ENCODE results near the gene TCF7.

DNA sequence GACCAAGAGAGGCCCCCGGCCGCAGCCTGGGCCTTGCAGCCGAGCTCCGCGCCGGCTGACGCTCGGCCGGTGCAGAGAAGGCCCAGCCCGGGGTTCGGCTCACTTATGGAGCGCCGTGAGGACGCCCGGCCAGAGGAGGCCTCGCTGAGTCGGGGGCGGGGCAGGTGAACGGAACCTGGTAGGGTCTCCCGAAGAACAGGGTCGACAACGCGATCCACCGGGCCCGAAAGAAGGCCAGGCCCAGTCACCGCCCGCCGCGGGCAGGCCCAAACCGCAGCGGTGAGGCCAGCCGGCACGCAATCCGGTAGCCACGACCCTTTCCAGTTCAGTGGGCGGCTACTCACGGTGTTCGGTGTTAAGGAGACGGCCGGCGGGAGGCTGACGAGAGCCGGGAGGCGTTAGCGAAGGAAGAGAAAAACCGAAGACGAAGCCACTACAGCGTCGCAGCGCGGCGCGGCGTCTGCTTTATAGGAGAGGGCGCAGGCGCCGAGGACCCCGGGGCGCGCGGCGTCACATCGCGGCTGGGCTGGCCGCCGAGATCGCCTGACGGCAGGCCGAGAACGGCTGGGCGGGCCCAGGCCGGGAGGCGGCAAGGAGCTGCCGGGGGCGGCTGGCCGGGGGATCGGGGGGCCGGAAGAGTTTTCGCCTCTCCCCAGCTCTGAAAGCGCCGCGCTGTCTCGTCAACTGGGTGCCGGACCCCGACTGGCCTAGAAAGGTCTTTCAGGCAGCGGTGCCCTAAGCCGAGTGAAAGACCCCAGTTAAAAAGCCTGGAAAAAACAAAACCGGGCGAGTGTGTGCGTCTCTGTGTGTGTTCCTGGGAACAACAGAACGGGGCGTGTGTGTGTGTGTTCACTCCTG lies 62.3 kb downstream of the TCF7 start, which contains the start of gene SKP1:
- TF ChIP-seq POLR2A (IDR thresholded peaks at IDR 0.05) = peak; percentile 96 to 98
- TF ChIP-seq, protein P1, sequence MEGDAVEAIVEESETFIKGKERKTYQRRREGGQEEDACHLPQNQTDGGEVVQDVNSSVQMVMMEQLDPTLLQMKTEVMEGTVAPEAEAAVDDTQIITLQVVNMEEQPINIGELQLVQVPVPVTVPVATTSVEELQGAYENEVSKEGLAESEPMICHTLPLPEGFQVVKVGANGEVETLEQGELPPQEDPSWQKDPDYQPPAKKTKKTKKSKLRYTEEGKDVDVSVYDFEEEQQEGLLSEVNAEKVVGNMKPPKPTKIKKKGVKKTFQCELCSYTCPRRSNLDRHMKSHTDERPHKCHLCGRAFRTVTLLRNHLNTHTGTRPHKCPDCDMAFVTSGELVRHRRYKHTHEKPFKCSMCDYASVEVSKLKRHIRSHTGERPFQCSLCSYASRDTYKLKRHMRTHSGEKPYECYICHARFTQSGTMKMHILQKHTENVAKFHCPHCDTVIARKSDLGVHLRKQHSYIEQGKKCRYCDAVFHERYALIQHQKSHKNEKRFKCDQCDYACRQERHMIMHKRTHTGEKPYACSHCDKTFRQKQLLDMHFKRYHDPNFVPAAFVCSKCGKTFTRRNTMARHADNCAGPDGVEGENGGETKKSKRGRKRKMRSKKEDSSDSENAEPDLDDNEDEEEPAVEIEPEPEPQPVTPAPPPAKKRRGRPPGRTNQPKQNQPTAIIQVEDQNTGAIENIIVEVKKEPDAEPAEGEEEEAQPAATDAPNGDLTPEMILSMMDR (IDR thresholded peaks at IDR 0.05) = peak in 2 of 4 experiments; percentile 2 to 7
- peak; percentile 99 for TF ChIP-seq POLR2AphosphoS5 (IDR thresholded peaks at IDR 0.05)
